HEK293 (cell line): Measurements from ENCODE around the gene MTMR12.

Experiments
- CTCF ChIA-PET: fragments of 350-600 bp; formaldehyde crosslinking; extraction: SDS; loops from one replicate; lab custom pipeline; 2021; ENCODE audit warnings: antibody characterized with exemption; lab: Yijun Ruan, JAX
- POLR2A ChIA-PET: fragments of 300-600 bp; formaldehyde crosslinking; extraction: SDS; loops from one replicate; lab custom pipeline; 2020; ENCODE audit warnings: antibody characterized with exemption, inconsistent platforms; lab: Yijun Ruan, JAX
- H3K27ac ChIP-seq: fragments of 200-500 bp; sonication (Bioruptor generic); 2 replicates; pipeline ENCODE4 v1.5.1; 2014; ENCODE audit warnings: low read depth, low read length, control low read depth, inconsistent platforms; ENCODE audit errors: extremely low read depth
- H3K36me3 ChIP-seq, 2 experiments: fragments of 200-500 bp in 1 of 2; sonication (Bioruptor generic) in 1 of 2; 1 replicate in 1 of 2; 2 replicates in 1 of 2; pipeline ENCODE4 v1.5.1; 2014 to 2017; ENCODE audit warnings: inconsistent platforms in 2 of 2, low read length in 2 of 2; ENCODE audit not compliant: control insufficient read depth in 2 of 2, insufficient read depth in 1 of 2
- H3K4me1 ChIP-seq: fragments of 200-500 bp; sonication (Bioruptor generic); 2 replicates; pipeline ENCODE4 v1.5.1; 2014; ENCODE audit warnings: mild to moderate bottlenecking, low read length, inconsistent platforms; ENCODE audit not compliant: control insufficient read depth, insufficient read depth
- H3K4me3 ChIP-seq: 2 replicates; pipeline ENCODE4 v1.5.1; 2011; ENCODE audit warnings: low read depth, mild to moderate bottlenecking, control low read depth, low read length, moderate library complexity
- H3K9me3 ChIP-seq: fragments of 200-500 bp; sonication (Bioruptor generic); 2 replicates; pipeline ENCODE4 v1.5.1; 2014; ENCODE audit warnings: low read depth, low read length, inconsistent platforms; ENCODE audit not compliant: control insufficient read depth, insufficient read depth
- FEZF1 ChIP-seq: fragments of 450-650 bp; formaldehyde crosslinking; IDR thresholded peaks from 2 replicates; pipeline ENCODE4 v1.5.1; 2016; ENCODE audit warnings: missing biosample characterization, missing genetic modification characterization
- HIC1 ChIP-seq: fragments of 450-650 bp; formaldehyde crosslinking; IDR thresholded peaks from 2 replicates; pipeline ENCODE4 v1.5.1; 2016; ENCODE audit warnings: missing biosample characterization, missing genetic modification characterization
- SETDB1 ChIP-seq: IDR thresholded peaks from one replicate; pipeline ENCODE4 v1.6.1; 2017; ENCODE audit warnings: mild to moderate bottlenecking, low read length, moderate library complexity, mixed read lengths; ENCODE audit not compliant: insufficient read length
- ZBTB11 ChIP-seq: fragments of 450-650 bp; formaldehyde crosslinking; conservative IDR thresholded peaks from 2 replicates; pipeline ENCODE4 v1.5.1; 2016; ENCODE audit warnings: low read depth, missing biosample characterization, missing genetic modification characterization
- ZBTB7A ChIP-seq: fragments of 450-650 bp; formaldehyde crosslinking; IDR thresholded peaks from 2 replicates; pipeline ENCODE4 v1.5.1; 2016; ENCODE audit warnings: low read depth, missing biosample characterization, missing genetic modification characterization
- ZNF132 ChIP-seq: fragments of 450-650 bp; formaldehyde crosslinking; IDR thresholded peaks from 2 replicates; pipeline ENCODE4 v1.5.1; 2017; ENCODE audit warnings: missing biosample characterization, missing genetic modification characterization, borderline replicate concordance
- ZNF362 ChIP-seq: fragments of 450-650 bp; formaldehyde crosslinking; IDR thresholded peaks from 2 replicates; pipeline ENCODE4 v1.5.1; 2016; ENCODE audit warnings: missing biosample characterization, missing genetic modification characterization
- ZNF514 ChIP-seq: fragments of 450-650 bp; formaldehyde crosslinking; IDR thresholded peaks from 2 replicates; pipeline ENCODE4 v1.5.1; 2016; ENCODE audit warnings: missing biosample characterization, missing genetic modification characterization
- ZNF555 ChIP-seq: fragments of 450-650 bp; formaldehyde crosslinking; conservative IDR thresholded peaks from 2 replicates; pipeline ENCODE4 v1.5.1; 2017; ENCODE audit warnings: missing biosample characterization, mild to moderate bottlenecking, missing genetic modification characterization, inconsistent platforms
- ZNF658 ChIP-seq: fragments of 450-650 bp; formaldehyde crosslinking; IDR thresholded peaks from 2 replicates; pipeline ENCODE4; 2016; ENCODE audit warnings: missing biosample characterization, missing genetic modification characterization
- ZNF692 ChIP-seq: fragments of 450-650 bp; formaldehyde crosslinking; IDR thresholded peaks from 2 replicates; pipeline ENCODE4 v1.5.1; 2016; ENCODE audit warnings: missing biosample characterization, missing genetic modification characterization
- ZNF747 ChIP-seq: fragments of 450-650 bp; formaldehyde crosslinking; IDR thresholded peaks from 2 replicates; pipeline ENCODE4 v1.5.1; 2016; ENCODE audit warnings: missing biosample characterization, missing genetic modification characterization
- ZNF768 ChIP-seq: fragments of 450-650 bp; formaldehyde crosslinking; IDR thresholded peaks from 2 replicates; pipeline ENCODE4 v1.5.1; 2018; ENCODE audit warnings: missing biosample characterization, mild to moderate bottlenecking, missing genetic modification characterization

MTMR12 gene

GRCh38 chr5:32319926-32320543 is 7.3 kb upstream of the MTMR12 start:
- H3K9me3 ChIP-seq, result no peaks in the 10 kb centered on the region
- no peak overlapping the region for H3K4me3 ChIP-seq
- ChIA-PET CTCF (interaction anchor here (1.2 to 2.8 kb wide), 3 partner anchors 10 to 70 kb away, joined by 3 to 15 read pairs (median 3); no protein-coding TSS in a partner anchor), POLR2A (no interaction called here)
- H3K4me1 ChIP-seq, result no peaks in the 10 kb centered on the region
- no peak overlapping the region for H3K27ac ChIP-seq
- TF ChIP-seq ZBTB11 (tag by site-specific recombination) (no peak), ZBTB7A (tag by site-specific recombination) (no peak), ZNF514 (tag by site-specific recombination) (no peak), ZNF132 (tag by site-specific recombination) (no peak), ZNF768 (tag by site-specific recombination) (no peak)
- no peaks in the 10 kb centered on the region for H3K36me3 ChIP-seq

GRCh38 chr5:32319392-32319791 is 6.7 kb upstream of the MTMR12 start:
- TF ChIP-seq ZBTB7A (tag by site-specific recombination), result no peak
- TF ChIP-seq HIC1 (tag by site-specific recombination), result no peak
- TF ChIP-seq ZNF362, result no peak
- no peak for TF ChIP-seq FEZF1 (tag by site-specific recombination)
- no peak for TF ChIP-seq SETDB1
- no peak for TF ChIP-seq ZNF658 (tag by site-specific recombination)
- TF ChIP-seq ZNF555 (tag by site-specific recombination), result no peak
- no peak for TF ChIP-seq ZNF692 (tag by site-specific recombination)
- no peak for TF ChIP-seq ZNF747 (tag by site-specific recombination)
- H3K27ac ChIP-seq, result no peak overlapping the region
- no peak overlapping the region for H3K4me3 ChIP-seq
- H3K4me1 ChIP-seq, result no peaks in the 10 kb centered on the region
- POLR2A ChIA-PET, result no interaction called here
- CTCF ChIA-PET, result interaction anchor here (0.6 to 2.8 kb wide), 6 partner anchors 10 to 182 kb away, joined by 3 to 15 read pairs (median 3); no protein-coding TSS in a partner anchor
- H3K9me3 ChIP-seq, result no peaks in the 10 kb centered on the region
- no peaks in the 10 kb centered on the region for H3K36me3 ChIP-seq
